Astrocyte of the spinal cord (primary cell): ENCODE data around the gene OR1F1.
"Not testable (repeated sequence)": the region's sequence is repeated elsewhere in the genome, so short reads cannot be mapped to it uniquely, and the experiment has no call there.

ENCODE experiments used
- DNase-seq: peaks from one replicate; pipeline ENCODE4 v3.0.0; 2011; ENCODE audit warnings: low read depth, low spot score
- H3K4me3 ChIP-seq: 2 replicates; pipeline ENCODE4 v1.5.1; 2011; ENCODE audit warnings: low read depth, mild to moderate bottlenecking, low read length, moderate library complexity
- CTCF ChIP-seq: IDR thresholded peaks from 2 replicates; pipeline ENCODE4 v1.5.1; 2012; ENCODE audit warnings: low read depth, mild to moderate bottlenecking, low read length, inconsistent platforms
- in situ Hi-C: cut with HindIII; loops from 2 replicates; pipeline ENCODE4 v1.10.0; 2017; ENCODE audit warnings: low sequenced_read_pairs

The OR1F1 gene

GRCh38 chr16:3173892-3174617 is 13.9 kb upstream of the OR1F1 start:
- peak overlapping the region; percentile 17 for H3K4me3 ChIP-seq
- TF ChIP-seq CTCF: peak; percentile 57
- in situ Hi-C loops: no loop called here
- no peak for DNase-seq

- no peak for DNase-seq
- in situ Hi-C loops: no loop called here
- TF ChIP-seq CTCF: no peak
- H3K4me3 ChIP-seq: no peak overlapping the region
Measured at GRCh38 chr16:3174618-3175148, 13.3 kb upstream of the OR1F1 start.

GRCh38 chr16:3175157-3176093 is 12.6 kb upstream of the OR1F1 start:
- H3K4me3 ChIP-seq: peak overlapping the region; percentile 32
- TF ChIP-seq CTCF: no peak
- peak; percentile 52 for DNase-seq
- in situ Hi-C loops: no loop called here

DNA sequence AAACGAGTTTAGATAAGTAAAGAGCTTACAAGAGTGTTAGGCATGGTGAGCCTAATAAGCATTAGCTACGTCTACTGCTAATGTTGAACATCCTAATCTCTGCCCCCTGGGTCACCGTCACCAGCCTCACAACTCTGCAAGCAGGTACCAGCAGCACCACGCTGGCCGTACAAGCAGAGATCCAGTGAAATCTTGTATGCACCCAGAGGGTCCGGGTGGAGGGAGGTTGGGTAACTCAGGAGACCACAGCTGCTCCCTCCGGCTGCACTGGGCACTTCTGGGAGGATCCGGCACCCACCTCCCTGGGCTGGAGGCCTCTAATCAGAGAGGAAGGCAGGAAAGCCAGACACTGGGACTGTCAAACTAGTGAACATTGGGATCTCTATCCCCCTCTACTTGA is 8.4 kb upstream of the OR1F1 start:
- in situ Hi-C loops: no loop called here
- no peak overlapping the region for H3K4me3 ChIP-seq
- TF ChIP-seq CTCF: no peak
- DNase-seq: no peak

GRCh38 chr16:3180445-3180878 is 7.5 kb upstream of the OR1F1 start:
- no peak for DNase-seq
- no peak overlapping the region for H3K4me3 ChIP-seq
- in situ Hi-C loops: no loop called here
- no peak for TF ChIP-seq CTCF

- H3K4me3 ChIP-seq, in situ Hi-C loops, DNase-seq: not testable (repeated sequence)
Measured at GRCh38 chr16:3182293-3182607, 5.8 kb upstream of the OR1F1 start.
